Chondrocyte (in vitro differentiated cells): ENCODE measurements around the gene HID1. TPM values are rescaled to one million over a fixed set of nuclear protein-coding genes. Genes with fewer than 3 reads are reported as not detected.

ENCODE experiments used
- DNase-seq: peaks from one replicate; pipeline ENCODE4 v3.0.0; 2021; ENCODE audit warnings: mixed read lengths, low spot score
- H3K27ac Mint-ChIP-seq: one replicate; pipeline ENCODE4 v1.8.0; 2021; ENCODE audit warnings: mild to moderate bottlenecking, moderate library complexity, mixed read lengths; ENCODE audit not compliant: unreplicated experiment
- H3K27me3 Mint-ChIP-seq: 2 replicates; pipeline ENCODE4 v1.8.0; 2021; ENCODE audit warnings: low read depth, mixed read lengths
- H3K36me3 Mint-ChIP-seq: 2 replicates; pipeline ENCODE4 v1.8.0; 2021; ENCODE audit warnings: low read depth, mixed read lengths
- H3K4me1 Mint-ChIP-seq: 2 replicates; pipeline ENCODE4 v1.8.0; 2021; ENCODE audit warnings: low read depth, mild to moderate bottlenecking, mixed read lengths
- H3K4me3 Mint-ChIP-seq: one replicate; pipeline ENCODE4 v1.8.0; 2021; ENCODE audit warnings: mild to moderate bottlenecking, moderate library complexity, mixed read lengths; ENCODE audit not compliant: unreplicated experiment
- H3K9me3 Mint-ChIP-seq: 2 replicates; pipeline ENCODE4 v1.8.0; 2021; ENCODE audit warnings: low read depth, mixed read lengths
- CTCF ChIP-seq: fragments of 200-600 bp; sonication (generic); IDR thresholded peaks from 2 replicates; pipeline ENCODE4 v1.5.0; 2021; ENCODE audit warnings: antibody characterized with exemption, mild to moderate bottlenecking, moderate library complexity
- total RNA-seq: library from RNA; stranded (reverse); gene quantifications from 3 replicates; pipeline ENCODE4 v1.2.1, GENCODE V29; 2021

Gene HID1
- total RNA-seq, 1 donor from 2014 or later = 4.7 TPM

- no peaks in the 10 kb centered on the region for H3K9me3 Mint-ChIP-seq
- DNase-seq = no peak
- H3K27ac Mint-ChIP-seq = no peak overlapping the region
- H3K4me3 Mint-ChIP-seq = no peak overlapping the region
- no peaks in the 10 kb centered on the region for H3K36me3 Mint-ChIP-seq
- peaks cover 72% of the 10 kb centered on the region for H3K27me3 Mint-ChIP-seq
- H3K4me1 Mint-ChIP-seq = no peaks in the 10 kb centered on the region
- TF ChIP-seq CTCF = no peak
These were observed 43.8 kb downstream of the HID1 start for GRCh38 chr17:74928786-74929185.

GRCh38 chr17:74925242-74925641 is 47.3 kb downstream of the HID1 start:
- TF ChIP-seq CTCF = no peak
- no peaks in the 10 kb centered on the region for H3K9me3 Mint-ChIP-seq
- H3K4me3 Mint-ChIP-seq = no peak overlapping the region
- no peak for DNase-seq
- no peaks in the 10 kb centered on the region for H3K36me3 Mint-ChIP-seq
- H3K27me3 Mint-ChIP-seq = peaks cover 56% of the 10 kb centered on the region
- H3K4me1 Mint-ChIP-seq = no peaks in the 10 kb centered on the region
- H3K27ac Mint-ChIP-seq = no peak overlapping the region

GRCh38 chr17:74924250-74924948 is 48.2 kb downstream of the HID1 start, which contains the start of gene OTOP2:
Gene OTOP2 (plus strand): TSS chr17:74924273. CDS start chr17:74924633, 360 bp downstream.
- H3K9me3 Mint-ChIP-seq = no peaks in the 10 kb centered on the region
- peak within 1 kb of the TSS; percentile 41 for H3K4me3 Mint-ChIP-seq
- no peaks in the 10 kb centered on the region for H3K4me1 Mint-ChIP-seq
- H3K27ac Mint-ChIP-seq = no peak within 1 kb of the TSS
- no peak for DNase-seq
- H3K36me3 Mint-ChIP-seq = no peaks in the 10 kb centered on the region
- no peak for TF ChIP-seq CTCF
- peaks cover 54% of the 10 kb centered on the region for H3K27me3 Mint-ChIP-seq

GRCh38 chr17:74923538-74924249 is 48.9 kb downstream of the HID1 start:
- H3K4me3 Mint-ChIP-seq = peak overlapping the region; percentile 41
- peak; percentile 91 for TF ChIP-seq CTCF
- H3K9me3 Mint-ChIP-seq = no peaks in the 10 kb centered on the region
- H3K27ac Mint-ChIP-seq = no peak overlapping the region
- H3K4me1 Mint-ChIP-seq = no peaks in the 10 kb centered on the region
- no peak for DNase-seq
- no peaks in the 10 kb centered on the region for H3K36me3 Mint-ChIP-seq
- H3K27me3 Mint-ChIP-seq = peaks cover 49% of the 10 kb centered on the region

GRCh38 chr17:74922694-74923537 is 49.6 kb downstream of the HID1 start, which contains the start of gene USH1G:
Gene USH1G (minus strand): TSS chr17:74923255. CDS start chr17:74923073, 182 bp downstream.
- Mint-ChIP-seq H3K4me1 (no peaks in the 10 kb centered on the region), H3K27ac (no peak within 1 kb of the TSS), H3K36me3 (no peaks in the 10 kb centered on the region), H3K4me3 (peak within 1 kb of the TSS; percentile 41), H3K9me3 (no peaks in the 10 kb centered on the region), H3K27me3 (peaks cover 43% of the 10 kb centered on the region)
- no peak for DNase-seq
- no peak for TF ChIP-seq CTCF
